Smooth muscle cell (in vitro differentiated cells): ENCODE results near the gene FARS2. TPM values are rescaled to one million over a fixed set of nuclear protein-coding genes. Genes with fewer than 3 reads are reported as not detected.
A peak's percentile ranks its signal among the peaks of the same experiment; 100 is the strongest.

Experiments
- DNase-seq: peaks from one replicate; lab custom pipeline; 2025; ENCODE audit not compliant: unreplicated experiment; lab: John Stamatoyannopoulos, UW
- H2AFZ ChIP-seq: fragments of 200-600 bp; sonication (generic); 2 replicates; pipeline ENCODE4 v1.6.0; 2016; ENCODE audit warnings: antibody characterized with exemption, low read depth, mild to moderate bottlenecking
- H3F3A ChIP-seq: fragments of 200-600 bp; sonication (generic); 2 replicates; pipeline ENCODE4 v1.6.0; 2017; ENCODE audit warnings: antibody characterized with exemption, low read depth
- H3K27ac ChIP-seq: fragments of 200-600 bp; sonication (generic); 2 replicates; pipeline ENCODE4 v1.5.1; 2016; ENCODE audit warnings: low read depth, mild to moderate bottlenecking
- H3K27me3 ChIP-seq: fragments of 200-600 bp; sonication (generic); 2 replicates; pipeline ENCODE4 v1.6.1; 2016; ENCODE audit warnings: low read depth, mild to moderate bottlenecking
- H3K36me3 ChIP-seq: fragments of 200-600 bp; sonication (generic); 2 replicates; pipeline ENCODE4 v1.5.1; 2016; ENCODE audit warnings: low read depth
- H3K4me1 ChIP-seq: fragments of 200-600 bp; sonication (generic); 2 replicates; pipeline ENCODE4 v1.5.1; 2016; ENCODE audit warnings: low read depth
- H3K4me2 ChIP-seq: fragments of 200-600 bp; sonication (generic); 2 replicates; pipeline ENCODE4 v1.6.0; 2016; ENCODE audit warnings: mild to moderate bottlenecking
- H3K4me3 ChIP-seq: fragments of 200-600 bp; sonication (generic); 2 replicates; pipeline ENCODE4 v1.5.1; 2016; ENCODE audit warnings: mild to moderate bottlenecking
- H3K79me2 ChIP-seq: fragments of 200-600 bp; sonication (generic); 2 replicates; pipeline ENCODE4 v1.6.0; 2016; ENCODE audit warnings: low read depth, mild to moderate bottlenecking
- H3K9ac ChIP-seq: fragments of 200-600 bp; sonication (generic); 2 replicates; pipeline ENCODE4 v1.6.0; 2016; ENCODE audit warnings: low read depth
- H3K9me3 ChIP-seq: fragments of 200-600 bp; sonication (generic); replicated peaks from 2 replicates; pipeline ENCODE4 v1.5.1; 2016; ENCODE audit warnings: low read depth
- H4K20me1 ChIP-seq: fragments of 200-600 bp; sonication (generic); 2 replicates; pipeline ENCODE4 v1.6.0; 2016; ENCODE audit warnings: low read depth
- CTCF ChIP-seq: fragments of 200-600 bp; sonication (generic); IDR thresholded peaks from 2 replicates; pipeline ENCODE4 v1.5.1; 2017; ENCODE audit warnings: borderline replicate concordance, mild to moderate bottlenecking, antibody characterized with exemption; ENCODE audit not compliant: insufficient read depth, poor library complexity, severe bottlenecking
- WGBS: methylation state at CpG from one replicate; pipeline ENCODE4 v1.1.7; 2016; ENCODE audit warnings: low lambda C conversion rate; 5-methylcytosine and 5-hydroxymethylcytosine counted together
- polyA plus RNA-seq: library from polyadenylated mRNA; unstranded; fragments of >200 nt; fragmentation: Nextera tagmentation; extraction: Ambion mirVana; gene quantifications from 2 replicates; pipeline ENCODE4 v1.2.1, GENCODE V29; 2016
- total RNA-seq: library from RNA; depleted of rRNA; stranded (reverse); fragments of >200 nt; gene quantifications from 2 replicates; pipeline ENCODE4 v1.2.3, GENCODE V29; 2014

The FARS2 gene
- total and polyA plus RNA-seq, 2 experiments from 2014 or later = 9.6 to 13.2 TPM

GRCh38 chr6:5497896-5498578, 236.7 kb downstream of the FARS2 start:
- no peaks in the 10 kb centered on the region for H3K36me3 ChIP-seq
- H3K9me3 ChIP-seq = no peaks in the 10 kb centered on the region
- H3K4me1 ChIP-seq = peaks cover 21% of the 10 kb centered on the region
- no peaks in the 10 kb centered on the region for H3K27me3 ChIP-seq
- peaks cover 16% of the 10 kb centered on the region for H4K20me1 ChIP-seq
- H3F3A ChIP-seq = no peaks in the 10 kb centered on the region
- TF ChIP-seq CTCF = no peak
- no peaks in the 10 kb centered on the region for H3K79me2 ChIP-seq
- peak overlapping the region; percentile 71 for H3K27ac ChIP-seq
- 69% methylated on average over 10 of the region's 10 CpGs for WGBS
- H3K4me3 ChIP-seq = no peak overlapping the region
- H3K9ac ChIP-seq = no peak overlapping the region
- H3K4me2 ChIP-seq = peak overlapping the region; percentile 46
- no peak for DNase-seq
- no peak overlapping the region for H2AFZ ChIP-seq

GRCh38 chr6:5498579-5498899, 237.2 kb downstream of the FARS2 start:
- Histone ChIP-seq H3K79me2 (no peaks in the 10 kb centered on the region), H2AFZ (no peak overlapping the region), H3K4me3 (no peak overlapping the region), H3K4me1 (peaks cover 21% of the 10 kb centered on the region), H3K9ac (no peak overlapping the region), H3F3A (no peaks in the 10 kb centered on the region), H3K9me3 (no peaks in the 10 kb centered on the region), H4K20me1 (peaks cover 13% of the 10 kb centered on the region), H3K27me3 (no peaks in the 10 kb centered on the region), H3K4me2 (peak overlapping the region; percentile 46), H3K27ac (peak overlapping the region; percentile 71), H3K36me3 (no peaks in the 10 kb centered on the region)
- TF ChIP-seq CTCF = no peak
- no peak for DNase-seq
- 67% methylated on average over 1 of the region's 1 CpG for WGBS

- H3K27me3 ChIP-seq = no peaks in the 10 kb centered on the region
- DNase-seq = no peak
- H4K20me1 ChIP-seq = peaks cover 8% of the 10 kb centered on the region
- peaks cover 21% of the 10 kb centered on the region for H3K4me1 ChIP-seq
- H3K27ac ChIP-seq = no peak overlapping the region
- no peak overlapping the region for H3K9ac ChIP-seq
- no peak overlapping the region for H2AFZ ChIP-seq
- H3K9me3 ChIP-seq = no peaks in the 10 kb centered on the region
- 76% methylated on average over 6 of the region's 6 CpGs for WGBS
- H3K36me3 ChIP-seq = no peaks in the 10 kb centered on the region
- H3K4me2 ChIP-seq = peak overlapping the region; percentile 35
- no peak overlapping the region for H3K4me3 ChIP-seq
- H3F3A ChIP-seq = no peaks in the 10 kb centered on the region
- no peak for TF ChIP-seq CTCF
- H3K79me2 ChIP-seq = no peaks in the 10 kb centered on the region
Measured at GRCh38 chr6:5499644-5500306, 238.5 kb downstream of the FARS2 start.
